ENCODE measurements around the gene ZRANB3.

The ZRANB3 gene

GRCh38 chr2:135174049-135174809 lies 356.8 kb downstream of the ZRANB3 start:
- DNase-seq (ENCODE audit: low spot score): no peak

DNA sequence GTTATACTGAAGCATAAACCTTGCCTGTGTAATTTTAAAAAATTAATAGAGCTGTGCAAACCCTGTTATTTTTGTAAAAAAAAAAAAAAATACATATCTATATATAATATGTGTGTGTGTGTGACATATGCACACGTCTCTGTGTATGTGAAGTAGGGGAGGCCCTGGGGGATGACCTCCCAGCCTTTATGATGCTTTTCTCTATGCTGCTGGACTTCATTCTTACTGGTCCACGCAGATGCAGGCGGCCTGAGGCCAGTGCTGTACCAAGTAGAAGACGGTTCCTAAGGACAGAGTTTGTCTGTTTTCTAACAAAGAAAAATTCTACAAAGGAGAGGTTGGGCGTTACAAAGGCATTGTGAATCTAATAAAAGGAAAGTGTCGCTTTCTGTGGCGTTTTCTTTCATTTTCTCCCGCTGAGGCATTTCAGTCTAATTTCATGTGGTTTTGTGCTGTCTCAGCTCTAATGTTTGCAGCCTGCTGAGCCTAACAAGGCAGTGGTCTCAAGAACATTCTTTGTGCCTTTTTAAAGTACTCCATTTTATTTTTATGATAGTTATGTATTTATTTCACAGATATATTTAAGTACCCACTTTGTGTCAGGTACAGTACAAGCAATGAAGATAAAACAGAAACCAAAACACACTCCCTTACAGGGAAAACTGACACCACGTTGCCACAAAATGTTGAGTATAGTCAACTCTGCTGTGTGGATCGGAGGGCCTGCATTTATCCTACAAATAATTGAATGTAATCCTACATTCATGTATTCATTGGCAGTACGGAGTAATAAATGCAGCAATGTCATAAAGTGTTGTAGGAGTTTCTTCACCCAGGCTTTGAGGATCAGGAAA lies 360.9 kb downstream of the ZRANB3 start:
- no peak for DNase-seq (ENCODE audit: low spot score)

DNA sequence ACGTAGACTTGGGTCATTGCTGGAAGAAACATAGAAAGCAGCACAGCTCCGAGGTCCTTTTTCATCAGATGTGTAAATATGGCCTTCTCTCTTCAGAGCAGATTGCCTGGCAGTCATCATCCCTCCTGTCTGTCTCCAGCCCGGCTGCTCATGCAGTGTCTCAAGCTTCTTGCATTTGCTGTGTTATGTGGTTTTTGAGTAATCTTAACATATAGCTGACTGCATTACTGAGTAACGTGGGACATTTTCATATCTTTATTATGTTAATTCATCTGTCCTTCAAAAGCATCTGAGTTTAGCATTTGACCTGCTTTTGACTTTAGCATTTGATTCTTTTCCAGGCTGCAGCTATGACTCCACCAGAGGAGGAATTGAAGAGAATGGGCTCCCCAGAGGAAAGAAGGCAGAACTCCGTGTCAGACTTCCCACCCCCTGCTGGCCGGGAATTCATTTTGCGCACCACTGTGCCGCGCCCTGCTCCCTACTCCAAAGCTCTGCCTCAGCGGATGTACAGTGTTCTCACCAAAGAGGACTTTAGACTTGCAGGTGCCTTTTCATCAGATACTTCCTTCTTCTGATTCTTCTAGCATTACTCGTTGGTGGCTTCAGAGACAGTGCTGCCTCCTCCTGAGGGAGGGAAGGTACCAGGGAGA lies 362.7 kb downstream of the ZRANB3 start:
- no peak for DNase-seq (ENCODE audit: low spot score)

GRCh38 chr2:135167273-135167672 lies 363.7 kb downstream of the ZRANB3 start:
- DNase-seq (ENCODE audit: low spot score): no peak

DNA sequence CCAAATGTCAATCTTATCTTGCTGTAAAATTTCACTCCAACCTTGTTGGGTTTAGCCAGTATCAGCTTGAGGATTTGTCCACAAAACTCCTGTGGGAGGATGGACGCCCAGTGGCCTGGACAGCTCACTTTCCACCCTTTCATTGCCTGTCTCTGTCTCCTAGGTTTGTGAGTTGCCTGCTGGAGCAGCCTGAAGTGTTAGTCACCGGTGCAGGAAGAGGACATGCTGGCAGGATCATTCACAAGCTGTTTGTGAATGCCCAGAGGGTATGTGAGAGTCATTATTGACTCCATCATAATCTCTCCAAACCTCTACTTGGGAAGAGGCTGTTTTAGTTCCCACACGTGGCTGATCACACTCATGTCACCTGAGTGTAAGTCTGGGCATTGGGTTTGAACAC lies 366.6 kb downstream of the ZRANB3 start:
- peak; percentile 51 for DNase-seq (ENCODE audit: low spot score)

DNA sequence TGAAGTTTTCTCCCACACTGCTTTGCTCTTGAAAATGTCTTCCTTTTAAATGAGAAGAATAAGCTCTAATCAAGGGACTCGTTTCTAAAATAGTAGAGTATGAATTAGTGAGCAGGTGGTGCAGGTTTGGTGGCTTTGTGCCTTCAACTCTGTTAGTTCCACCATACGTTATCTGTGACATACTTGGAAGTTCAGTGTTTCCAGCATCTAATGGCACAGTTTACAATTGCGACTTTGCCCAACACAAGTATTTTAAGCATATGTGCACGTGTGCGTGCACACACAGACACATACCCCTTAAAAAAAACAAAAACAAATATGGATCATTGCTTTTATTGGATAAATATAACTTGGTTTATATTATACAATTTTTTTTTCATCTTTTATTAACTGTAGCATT lies 367.1 kb downstream of the ZRANB3 start:
- no peak for DNase-seq (ENCODE audit: low spot score)

DNA sequence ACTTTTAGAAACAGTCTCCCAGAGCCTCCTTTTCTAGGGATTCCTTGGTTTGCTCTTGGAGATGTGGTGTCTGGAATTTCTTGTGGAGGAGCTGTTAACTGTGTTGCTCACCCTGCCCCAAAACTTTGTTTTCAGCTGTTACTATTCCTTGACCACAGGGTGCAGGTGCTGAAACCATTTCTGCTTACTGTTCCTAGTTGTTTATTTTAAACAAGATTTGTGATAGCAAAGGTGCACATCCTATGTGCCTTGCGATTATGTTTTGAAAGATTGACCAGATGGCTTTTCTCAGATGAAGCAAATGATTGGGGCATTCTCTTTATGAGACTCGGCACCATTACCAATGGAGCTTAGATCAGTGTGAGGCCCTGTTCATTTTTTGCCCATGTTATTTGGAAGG lies 367.7 kb downstream of the ZRANB3 start:
- no peak for DNase-seq (ENCODE audit: low spot score)

DNA sequence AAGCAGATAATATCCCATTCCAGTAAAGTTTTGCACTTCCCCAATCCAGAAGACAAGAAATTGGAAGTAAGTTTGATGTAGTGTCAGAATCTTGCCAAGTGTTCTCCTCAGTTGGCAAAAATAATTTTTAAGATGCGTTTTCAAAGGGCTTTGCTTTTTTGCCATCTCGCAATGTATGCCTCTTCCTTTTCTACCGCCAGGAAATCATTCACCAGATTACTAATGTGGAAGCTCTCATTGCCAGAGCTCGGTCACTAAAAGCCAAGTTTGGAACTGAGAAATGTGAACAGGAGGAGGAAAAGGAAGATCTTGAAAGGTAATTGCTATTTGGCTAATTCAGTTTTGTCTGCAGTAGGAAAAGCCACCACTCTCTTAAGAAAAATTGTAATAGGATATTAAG lies 368.2 kb downstream of the ZRANB3 start:
- DNase-seq (ENCODE audit: low spot score): no peak

DNA sequence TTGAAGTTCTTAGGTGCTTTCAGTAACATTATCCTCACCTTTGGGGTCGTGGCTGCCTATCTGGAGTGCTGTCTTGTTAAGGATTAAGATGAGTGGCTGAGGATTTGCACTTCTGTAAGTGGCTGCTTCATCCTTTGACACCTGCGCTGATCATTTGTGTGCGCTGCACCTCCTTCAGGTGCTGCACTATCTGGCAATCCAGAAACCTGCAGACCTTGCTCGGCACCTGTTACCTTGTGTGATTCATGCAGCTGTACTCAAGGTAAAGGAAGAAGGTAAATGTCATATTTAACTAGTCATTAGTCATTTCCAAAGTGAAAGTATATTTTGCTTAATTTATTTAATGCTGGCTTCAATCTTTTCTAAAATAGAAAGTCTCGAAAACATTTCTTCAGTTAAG lies 368.6 kb downstream of the ZRANB3 start:
- no peak for DNase-seq (ENCODE audit: low spot score)

GRCh38 chr2:135159191-135159590 lies 371.8 kb downstream of the ZRANB3 start:
- no peak for DNase-seq (ENCODE audit: low spot score)

- no peak for DNase-seq (ENCODE audit: low spot score)
These were observed 373.2 kb downstream of the ZRANB3 start for GRCh38 chr2:135157856-135158255.

DNA sequence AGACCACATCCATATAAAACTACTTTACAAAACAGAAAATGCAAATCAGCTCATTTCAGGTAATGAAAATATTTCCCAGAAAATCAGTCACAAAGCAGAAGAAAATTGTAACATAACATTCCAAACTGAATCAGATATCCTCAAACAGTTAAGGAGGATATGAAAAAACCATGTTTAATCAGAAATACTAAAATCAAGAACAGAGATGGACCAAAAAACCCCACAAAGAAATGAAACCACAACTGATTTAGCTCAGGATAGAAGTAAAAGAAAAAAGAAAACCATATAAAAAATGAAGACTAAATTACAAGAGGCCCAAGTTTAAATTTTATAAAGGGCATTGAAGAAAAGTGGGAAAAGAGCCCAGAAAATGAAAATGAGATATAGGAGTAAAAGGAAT lies 376.1 kb downstream of the ZRANB3 start:
- DNase-seq (ENCODE audit: low spot score): no peak

DNA sequence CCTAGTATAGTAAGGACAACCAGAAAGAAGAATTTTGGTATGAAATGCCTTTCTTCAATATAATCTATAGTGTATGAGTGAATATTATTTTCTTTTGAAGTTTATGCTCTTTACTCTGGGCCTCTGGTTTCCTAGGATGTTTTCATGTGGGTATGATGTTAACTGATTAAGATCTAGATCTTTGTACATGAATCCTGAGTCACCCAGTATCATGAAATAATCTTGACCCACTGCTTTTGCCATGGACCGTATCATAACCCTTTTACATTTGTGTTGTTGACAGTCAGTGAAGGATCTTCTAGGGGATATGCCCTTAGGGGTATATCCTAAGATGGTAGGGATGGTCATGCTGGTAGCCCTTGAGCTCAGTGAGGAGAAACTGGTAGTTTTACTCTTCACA lies 378.7 kb downstream of the ZRANB3 start:
- no peak for DNase-seq (ENCODE audit: low spot score)

- no peak for DNase-seq (ENCODE audit: low spot score)
These were observed 379.4 kb downstream of the ZRANB3 start for GRCh38 chr2:135151615-135152014.

- DNase-seq (ENCODE audit: low spot score): no peak
These were observed 380.3 kb downstream of the ZRANB3 start for GRCh38 chr2:135150725-135151124.

DNA sequence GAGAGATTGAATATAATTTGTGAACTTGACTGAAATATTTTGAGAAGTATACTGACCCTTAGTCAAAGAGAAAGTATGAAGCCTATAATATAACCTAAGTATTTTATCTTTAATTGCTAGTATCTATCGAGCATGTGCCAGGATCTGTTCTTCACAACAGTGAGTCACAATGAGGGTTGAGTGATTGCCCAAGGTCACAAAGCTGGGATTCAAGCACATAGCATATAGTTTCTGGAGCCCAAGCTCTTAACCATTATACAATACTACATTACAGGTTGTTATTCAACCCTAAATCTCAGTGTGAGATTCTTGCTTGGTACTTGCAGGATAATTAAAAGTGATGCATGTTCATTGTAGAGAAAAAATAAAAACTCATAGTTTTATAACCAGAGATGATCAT lies 381.8 kb downstream of the ZRANB3 start:
- no peak for DNase-seq (ENCODE audit: low spot score)

DNA sequence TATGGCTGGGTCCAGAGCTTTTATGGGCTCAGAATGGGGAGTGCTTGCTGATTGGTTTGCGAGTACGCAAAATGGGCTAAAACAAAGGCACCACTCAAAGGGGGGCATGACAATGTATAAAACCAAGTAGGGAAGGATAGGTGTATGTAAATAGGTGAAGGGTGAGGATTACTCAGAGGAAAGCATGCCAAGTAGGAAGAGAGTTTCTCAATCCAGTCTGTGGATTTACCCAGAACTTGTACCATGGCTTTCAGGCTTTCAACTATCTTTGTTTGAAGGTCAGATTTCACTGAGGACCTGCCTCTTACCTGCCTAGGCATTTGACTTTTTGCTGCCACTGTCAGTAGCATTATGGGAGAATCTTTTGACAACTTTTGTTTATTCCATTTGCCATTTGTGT lies 386.7 kb downstream of the ZRANB3 start:
- no peak for DNase-seq (ENCODE audit: low spot score)

DNA sequence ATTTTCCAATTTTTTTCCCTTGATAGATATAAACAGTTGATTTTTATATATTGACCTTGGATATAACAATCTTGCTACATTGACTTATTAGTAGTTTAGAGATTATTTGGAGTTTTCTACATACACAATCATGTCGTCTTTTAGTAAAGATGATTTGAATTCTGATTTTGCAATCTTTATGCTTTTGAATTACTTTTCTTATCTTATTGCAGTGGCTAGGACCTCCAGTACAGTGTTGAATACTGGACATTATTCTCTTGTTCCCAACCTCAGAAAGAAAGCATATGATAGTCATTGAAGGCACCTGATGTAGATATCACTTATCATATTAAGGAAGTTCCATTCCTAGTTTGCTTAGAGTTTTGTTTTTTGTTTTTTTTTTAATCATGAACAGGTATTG lies 388.7 kb downstream of the ZRANB3 start:
- DNase-seq (ENCODE audit: low spot score): no peak

- no peak for DNase-seq (ENCODE audit: low spot score)
These were observed 390.4 kb downstream of the ZRANB3 start for GRCh38 chr2:135140606-135141005.

DNA sequence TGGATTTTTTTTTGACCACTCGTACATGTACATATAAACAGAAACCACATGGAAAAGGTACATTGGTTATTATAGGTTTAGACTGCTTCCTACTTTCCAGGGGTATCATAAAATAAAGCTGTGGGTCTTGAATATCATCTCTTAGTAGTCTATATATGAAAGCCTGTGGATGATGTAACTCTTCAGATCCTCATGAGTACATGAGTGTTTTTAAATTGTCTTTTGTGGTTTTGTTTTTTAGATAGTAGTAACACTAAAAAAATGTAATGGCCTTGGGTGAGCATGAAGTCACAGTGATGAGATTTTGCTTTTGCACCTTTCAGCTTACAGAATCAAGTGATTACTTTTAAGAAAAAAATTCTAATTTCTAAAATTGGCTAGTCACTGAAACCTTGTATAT lies 398.7 kb downstream of the ZRANB3 start:
- peak; percentile 44 for DNase-seq (ENCODE audit: low spot score)

- no peak for DNase-seq (ENCODE audit: low spot score)
These were observed 400.3 kb downstream of the ZRANB3 start for GRCh38 chr2:135130751-135131150.

- no peak for DNase-seq (ENCODE audit: low spot score)
These were observed 405.1 kb downstream of the ZRANB3 start for GRCh38 chr2:135125940-135126339.
